H1 (cell line): ENCODE data around the gene CIB4. TPM values are rescaled to one million over a fixed set of nuclear protein-coding genes. Genes with fewer than 3 reads are reported as not detected.

ENCODE experiments used
- CTCF ChIA-PET: fragments of 300-600 bp; sonication (Branson Sonifier 250); formaldehyde crosslinking; loops from one replicate; lab custom pipeline; 2021; ENCODE audit not compliant: partially characterized antibody; lab: Charles Lee
- POLR2A ChIA-PET: fragments of 300-600 bp; sonication (Branson Sonifier 250); formaldehyde crosslinking; loops from one replicate; lab custom pipeline; 2021; ENCODE audit warnings: inconsistent platforms; ENCODE audit not compliant: partially characterized antibody; lab: Charles Lee
- DNase-seq, 2 experiments: peaks; one replicate each; pipeline versions ENCODE4 v3.0.0 to v3.0.0-alpha.2; 2010 to 2022; ENCODE audit warnings: low spot score in 2 of 2, low read depth in 1 of 2, mixed read lengths in 1 of 2
- FAIRE-seq: peaks from 2 replicates; lab custom pipeline; 2011; peaks lifted over from hg19 to GRCh38; lab: Jason Lieb, UNC
- H2AFZ ChIP-seq: 2 replicates; pipeline ENCODE4 v1.8.1; 2012; ENCODE audit warnings: low read length, inconsistent platforms
- H2AK5ac ChIP-seq: 2 replicates; pipeline ENCODE4 v1.6.1; 2013; ENCODE audit warnings: low read depth, low read length
- H2BK120ac ChIP-seq: replicated peaks from 2 replicates; pipeline ENCODE3; 2013; ENCODE audit warnings: low read depth, low read length, inconsistent platforms
- H2BK12ac ChIP-seq: 2 replicates; pipeline ENCODE4 v1.6.1; 2013; ENCODE audit warnings: low read depth, low read length
- H2BK15ac ChIP-seq: 2 replicates; pipeline ENCODE4 v1.6.1; 2013; ENCODE audit warnings: low read length
- H2BK20ac ChIP-seq: 2 replicates; pipeline ENCODE4 v1.6.1; 2013; ENCODE audit warnings: low read length
- H2BK5ac ChIP-seq: 2 replicates; pipeline ENCODE4 v1.6.1; 2013; ENCODE audit warnings: low read depth, low read length
- H3K14ac ChIP-seq: 2 replicates; pipeline ENCODE4 v1.6.1; 2013; ENCODE audit warnings: inconsistent platforms; ENCODE audit not compliant: insufficient read length
- H3K18ac ChIP-seq: 2 replicates; pipeline ENCODE4 v1.6.1; 2013; ENCODE audit warnings: low read length; ENCODE audit errors: extremely low read depth
- H3K23ac ChIP-seq: 2 replicates; pipeline ENCODE4 v1.6.1; 2013; ENCODE audit warnings: inconsistent platforms; ENCODE audit not compliant: insufficient read length
- H3K23me2 ChIP-seq: 2 replicates; pipeline ENCODE4 v1.6.1; 2013; ENCODE audit warnings: low read depth, low read length
- H3K27ac ChIP-seq: 2 replicates; pipeline ENCODE4 v1.6.1; 2011; ENCODE audit warnings: low read depth, low read length, inconsistent platforms
- H3K27me3 ChIP-seq, 4 experiments: replicated peaks in 1 of 4; 1 replicate in 1 of 4; 2 replicates in 3 of 4; pipeline versions ENCODE4 v1.6.1 to v1.8.1; 2011 to 2013; ENCODE audit warnings: low read length in 3 of 4, mild to moderate bottlenecking in 3 of 4, inconsistent platforms in 2 of 4, mixed read lengths in 2 of 4, moderate library complexity in 1 of 4; ENCODE audit not compliant: control insufficient read depth in 3 of 4, insufficient read depth in 3 of 4; ENCODE audit errors: extremely low read depth in 1 of 4
- H3K36me3 ChIP-seq, 4 experiments: 2 replicates each; pipeline versions ENCODE4 v1.6.1 to v1.8.1; 2011 to 2013; ENCODE audit warnings: mild to moderate bottlenecking in 4 of 4, low read length in 3 of 4, moderate library complexity in 2 of 4, control low read depth in 1 of 4, inconsistent platforms in 1 of 4; ENCODE audit not compliant: insufficient read depth in 4 of 4, control insufficient read depth in 2 of 4
- H3K4ac ChIP-seq: replicated peaks from 2 replicates; pipeline ENCODE3; 2013; ENCODE audit warnings: low read length, low read depth, mixed read lengths, inconsistent platforms; ENCODE audit not compliant: insufficient read length
- H3K4me1 ChIP-seq, 4 experiments: replicated peaks in 1 of 4; 1 replicate in 1 of 4; 2 replicates in 3 of 4; pipeline versions ENCODE4 v1.6.1 to v1.8.1; 2011 to 2013; ENCODE audit warnings: low read length in 3 of 4, inconsistent platforms in 2 of 4, mixed read lengths in 1 of 4; ENCODE audit not compliant: insufficient read depth in 4 of 4, control insufficient read depth in 3 of 4
- H3K4me2 ChIP-seq, 2 experiments: 2 replicates each; pipeline versions ENCODE4 v1.6.1 to v1.8.1; 2011 to 2013; ENCODE audit warnings: low read depth in 2 of 2, low read length in 2 of 2, control low read depth in 1 of 2, inconsistent platforms in 1 of 2, mild to moderate bottlenecking in 1 of 2; ENCODE audit not compliant: insufficient read depth in 1 of 2
- H3K4me3 ChIP-seq, 4 experiments: fragments of 200-600, 300-600 bp in 1 of 4; sonication (generic), shearing (Covaris generic), sonication (Bioruptor Twin) in 1 of 4; 2 replicates each; pipeline versions ENCODE4 v1.5.1 to v1.8.1; 2011 to 2016; ENCODE audit warnings: low read length in 4 of 4, low read depth in 3 of 4, control low read depth in 2 of 4, inconsistent platforms in 2 of 4, mild to moderate bottlenecking in 2 of 4, mixed read lengths in 1 of 4, moderate library complexity in 1 of 4; ENCODE audit not compliant: insufficient read depth in 2 of 4; ENCODE audit errors: extremely low read depth in 1 of 4
- H3K56ac ChIP-seq: replicated peaks from 2 replicates; pipeline ENCODE3; 2013; ENCODE audit warnings: low read depth, mild to moderate bottlenecking, mixed read lengths, low read length, inconsistent platforms; ENCODE audit not compliant: insufficient read length
- H3K79me1 ChIP-seq: 2 replicates; pipeline ENCODE4 v1.6.1; 2013; ENCODE audit warnings: low read depth, low read length, control low read depth
- H3K79me2 ChIP-seq, 2 experiments: 2 replicates each; pipeline versions ENCODE4 v1.6.1 to v1.8.1; 2012 to 2013; ENCODE audit warnings: low read length in 2 of 2, mild to moderate bottlenecking in 2 of 2, inconsistent platforms in 1 of 2; ENCODE audit not compliant: insufficient read depth in 2 of 2, control insufficient read depth in 1 of 2
- H3K9ac ChIP-seq, 4 experiments: replicated peaks in 1 of 4; 1 replicate in 1 of 4; 2 replicates in 3 of 4; pipeline versions ENCODE4 v1.6.1 to v1.8.1; 2011 to 2013; ENCODE audit warnings: low read depth in 3 of 4, low read length in 3 of 4, control low read depth in 2 of 4, mild to moderate bottlenecking in 2 of 4, moderate library complexity in 2 of 4, inconsistent platforms in 1 of 4; ENCODE audit errors: extremely low read depth in 1 of 4
- H3K9me3 ChIP-seq, 2 experiments: 2 replicates each; pipeline versions ENCODE4 v1.6.1 to v1.8.1; 2012 to 2013; ENCODE audit warnings: mild to moderate bottlenecking in 2 of 2, moderate library complexity in 2 of 2, control low read depth in 1 of 2, inconsistent platforms in 1 of 2, low read depth in 1 of 2, low read length in 1 of 2, mixed read lengths in 1 of 2; ENCODE audit not compliant: insufficient read depth in 2 of 2
- H4K20me1 ChIP-seq, 2 experiments: replicated peaks in 1 of 2; 2 replicates each; pipeline versions ENCODE3 to v1.8.1; 2011 to 2013; ENCODE audit warnings: inconsistent platforms in 2 of 2, low read length in 2 of 2, mild to moderate bottlenecking in 1 of 2; ENCODE audit not compliant: insufficient read depth in 2 of 2, control insufficient read depth in 1 of 2
- H4K5ac ChIP-seq: 2 replicates; pipeline ENCODE4 v1.6.1; 2013; ENCODE audit warnings: low read length, low read depth, mixed read lengths, inconsistent platforms; ENCODE audit not compliant: insufficient read length
- H4K8ac ChIP-seq: 2 replicates; pipeline ENCODE4 v1.8.0; 2013; ENCODE audit warnings: mild to moderate bottlenecking, moderate library complexity, low read length, inconsistent platforms; ENCODE audit not compliant: insufficient read depth; ENCODE audit errors: extremely low read depth
- H4K91ac ChIP-seq: replicated peaks from 2 replicates; pipeline ENCODE3; 2013; ENCODE audit warnings: low read length, mixed read lengths, inconsistent platforms; ENCODE audit not compliant: insufficient read length
- BACH1 ChIP-seq: IDR thresholded peaks from 2 replicates; pipeline ENCODE4 v1.6.1; 2012; ENCODE audit warnings: low read length, improper control_type of control experiment
- KDM4A ChIP-seq: IDR thresholded peaks from one replicate; pipeline ENCODE4 v1.7.1; 2012; ENCODE audit warnings: low read depth, mild to moderate bottlenecking, moderate library complexity, low read length, inconsistent platforms; ENCODE audit not compliant: severe bottlenecking
- MAX ChIP-seq: IDR thresholded peaks from 2 replicates; pipeline ENCODE4 v1.6.1; 2012; ENCODE audit warnings: inconsistent platforms
- NRF1 ChIP-seq: IDR thresholded peaks from 2 replicates; pipeline ENCODE4 v1.6.1; 2011; ENCODE audit warnings: mild to moderate bottlenecking, low read depth, low read length, improper control_type of control experiment
- POU5F1 ChIP-seq: IDR thresholded peaks from 2 replicates; pipeline ENCODE4 v1.6.1; 2011; ENCODE audit warnings: low read depth, mild to moderate bottlenecking, low read length, moderate library complexity
- SP4 ChIP-seq: IDR thresholded peaks from 2 replicates; pipeline ENCODE4 v1.6.1; 2012; ENCODE audit warnings: low read length, inconsistent platforms
- SUZ12 ChIP-seq: fragments of 200-600 bp; sonication (generic); IDR thresholded peaks from 2 replicates; pipeline ENCODE4 v1.6.1; 2012; ENCODE audit warnings: mild to moderate bottlenecking, inconsistent platforms, low read length, moderate library complexity, mixed read lengths
- USF2 ChIP-seq: IDR thresholded peaks from 2 replicates; pipeline ENCODE4 v1.6.1; 2011; ENCODE audit warnings: low read length, improper control_type of control experiment
- WGBS, 2 experiments: shearing (Covaris generic) in 1 of 2; methylation state at CpG; one replicate each; pipeline versions ENCODE4 v1.1.6 to v1.1.7; 2013 to 2015; ENCODE audit warnings: low lambda C conversion rate in 2 of 2, mixed read lengths in 2 of 2, inconsistent platforms in 1 of 2, low coverage in 1 of 2, missing lambda C conversion rate in 1 of 2; ENCODE audit not compliant: insufficient replicate concordance in 2 of 2, insufficient coverage in 1 of 2, insufficient read length in 1 of 2; ENCODE audit errors: extremely low coverage in 1 of 2, missing lambda C conversion rate in 1 of 2; 5-methylcytosine and 5-hydroxymethylcytosine counted together
- polyA plus RNA-seq, 7 experiments: library from polyadenylated mRNA; depleted of rRNA in 3 of 7; stranded (reverse) in 5 of 7; unstranded in 2 of 7; fragments of >200 nt in 5 of 7; fragments of 200-250 nt in 2 of 7; gene quantifications; 1 replicate in 5 of 7; 2 replicates in 1 of 7; 4 replicates in 1 of 7; pipeline versions ENCODE4 v1.2.1 to v1.2.3, GENCODE V29; 2011 to 2013; ENCODE audit warnings: missing spikeins in 2 of 7, mixed read lengths in 2 of 7
- total RNA-seq: library from RNA; stranded (reverse); fragmentation: NEBNext Ultra II Directional; extraction: Animal tissue kit (Norgen Biotek cat#: 25700); gene quantifications from 2 replicates; pipeline ENCODE4 v1.2.1, GENCODE V29; 2021

The CIB4 gene
- total and polyA plus RNA-seq, 2 of the 8 experiments (the other 6 are each of a cell fraction or from before 2014, with no cell fraction given), result not detected

GRCh38 chr2:26578581-26578980, 62.6 kb downstream of the CIB4 start:
- Histone ChIP-seq H3K9me3 (no peaks in the 10 kb centered on the region), H3K4me2 (no peak overlapping the region), H3K23ac (no peak overlapping the region), H3K56ac (no peak overlapping the region), H2AFZ (no peak overlapping the region), H2BK12ac (no peak overlapping the region), H2BK120ac (no peak overlapping the region), H3K4me1 (peaks cover 0 to 3% (median 1%) of the 10 kb centered on the region in 4 experiments; a peak in 2 of 7 replicates), H4K8ac (no peak overlapping the region), H3K79me2 (no peaks in the 10 kb centered on the region), H4K20me1 (no peaks in the 10 kb centered on the region), H3K27ac (no peak overlapping the region), H2AK5ac (no peak overlapping the region), H3K4me3 (no peak overlapping the region), H2BK5ac (no peak overlapping the region), H3K14ac (no peak overlapping the region), H4K91ac (no peak overlapping the region), H2BK15ac (no peak overlapping the region), H3K23me2 (no peaks in the 10 kb centered on the region), H3K4ac (no peak overlapping the region), H3K79me1 (no peaks in the 10 kb centered on the region), H3K18ac (no peak overlapping the region), H2BK20ac (no peak overlapping the region), H3K36me3 (no peaks in the 10 kb centered on the region), H3K9ac (no peak overlapping the region), H4K5ac (no peak overlapping the region), H3K27me3 (peaks cover 0 to 2% (median under 1%) of the 10 kb centered on the region in 4 experiments; a peak in 3 of 7 replicates)
- FAIRE-seq (no peak), DNase-seq (no peak)
- WGBS, 2 experiments, result 90% methylated on average over 5 of the region's 5 CpGs; no CpG with 5 or more reads in 1 of the 2 experiments
- ChIA-PET CTCF (interaction anchor here (0.7 to 10.9 kb wide), 36 partner anchors 10 to 278 kb away, joined by 3 to 159 read pairs (median 7); a partner anchor contains a TSS), POLR2A (no interaction called here)
- TF ChIP-seq USF2 (no peak), BACH1 (no peak), SP4 (no peak), POU5F1 (no peak), NRF1 (no peak), SUZ12 (no peak), MAX (no peak), KDM4A (no peak)
